IMR-90 (cell line): ENCODE measurements around the gene MTHFD2. TPM values are rescaled to one million over a fixed set of nuclear protein-coding genes. Genes with fewer than 3 reads are reported as not detected.

ENCODE experiments used
- ATAC-seq: fragments of 200-7000 bp; cut with Tn5 transposase; 2 replicates; pipeline ENCODE4 v1.9.1; 2020; ENCODE audit warnings: low read depth, mild to moderate bottlenecking, moderate library complexity
- BruUV-seq: library from RNA; stranded (reverse); fragments of 400-500 nt; replicated peaks from 2 replicates; lab custom pipeline; 2021; lab: Mats Ljungman, UMichigan
- CTCF ChIA-PET: fragments of 300-600 bp; formaldehyde crosslinking; extraction: SDS; loops from one replicate; lab custom pipeline; 2021; ENCODE audit warnings: antibody characterized with exemption; lab: Yijun Ruan, JAX
- POLR2A ChIA-PET: fragments of 300-600 bp; sonication (Branson Sonifier 250); formaldehyde crosslinking; loops from one replicate; lab custom pipeline; 2022; ENCODE audit warnings: antibody characterized with exemption; ENCODE audit not compliant: unreplicated experiment; lab: Charles Lee
- DNase-seq: peaks from one replicate; pipeline ENCODE4 v3.0.0; 2013
- H2AFZ ChIP-seq: replicated peaks from 2 replicates; pipeline ENCODE3; 2013; ENCODE audit warnings: low read length, mild to moderate bottlenecking; ENCODE audit not compliant: poor library complexity
- H2AK5ac ChIP-seq: 2 replicates; pipeline ENCODE4 v1.6.1; 2013; ENCODE audit warnings: low read depth, low read length, inconsistent platforms
- H2AK9ac ChIP-seq: replicated peaks from 2 replicates; pipeline ENCODE3; 2013; ENCODE audit warnings: mild to moderate bottlenecking, low read depth, low read length, moderate library complexity; ENCODE audit not compliant: poor library complexity
- H2BK120ac ChIP-seq: 2 replicates; pipeline ENCODE4 v1.6.1; 2013; ENCODE audit warnings: low read depth, low read length, inconsistent platforms
- H2BK15ac ChIP-seq: 3 replicates; pipeline ENCODE4 v1.6.1; 2013; ENCODE audit warnings: low read depth, low read length, inconsistent platforms
- H2BK20ac ChIP-seq: 2 replicates; pipeline ENCODE4 v1.6.1; 2013; ENCODE audit warnings: low read depth, mild to moderate bottlenecking, inconsistent platforms, low read length, moderate library complexity
- H2BK5ac ChIP-seq: 2 replicates; pipeline ENCODE4 v1.6.1; 2013; ENCODE audit warnings: mild to moderate bottlenecking, low read depth, low read length, inconsistent platforms; ENCODE audit not compliant: poor library complexity, severe bottlenecking
- H3K14ac ChIP-seq: replicated peaks from 2 replicates; pipeline ENCODE4 v1.6.1; 2013; ENCODE audit warnings: low read depth, low read length, inconsistent platforms
- H3K18ac ChIP-seq: 2 replicates; pipeline ENCODE4 v1.6.1; 2013; ENCODE audit warnings: low read depth, low read length, control low read depth
- H3K23ac ChIP-seq: 2 replicates; pipeline ENCODE4 v1.6.1; 2013; ENCODE audit warnings: low read depth, low read length, inconsistent platforms
- H3K27ac ChIP-seq: 2 replicates; pipeline ENCODE4 v1.5.1; 2013; ENCODE audit warnings: mild to moderate bottlenecking, control low read depth, low read length; ENCODE audit not compliant: insufficient read depth
- H3K27me3 ChIP-seq: 2 replicates; pipeline ENCODE4 v1.6.1; 2013; ENCODE audit warnings: low read length; ENCODE audit not compliant: control insufficient read depth, insufficient read depth
- H3K36me3 ChIP-seq: 2 replicates; pipeline ENCODE4 v1.6.1; 2013; ENCODE audit warnings: low read length, mixed read lengths; ENCODE audit not compliant: control insufficient read depth, insufficient read depth
- H3K4ac ChIP-seq: 2 replicates; pipeline ENCODE4 v1.6.1; 2013; ENCODE audit warnings: low read depth, low read length, inconsistent platforms
- H3K4me1 ChIP-seq: 2 replicates; pipeline ENCODE4 v1.6.1; 2013; ENCODE audit warnings: low read length, mixed read lengths; ENCODE audit not compliant: control insufficient read depth, insufficient read depth
- H3K4me2 ChIP-seq: 2 replicates; pipeline ENCODE4 v1.6.1; 2013; ENCODE audit warnings: low read depth, mild to moderate bottlenecking, control low read depth, low read length, moderate library complexity
- H3K4me3 ChIP-seq: 2 replicates; pipeline ENCODE4 v1.5.1; 2013; ENCODE audit warnings: low read depth, mild to moderate bottlenecking, control low read depth, low read length, moderate library complexity; ENCODE audit not compliant: insufficient read depth
- H3K56ac ChIP-seq: 2 replicates; pipeline ENCODE4 v1.6.1; 2013; ENCODE audit warnings: low read length, inconsistent platforms; ENCODE audit not compliant: insufficient read depth; ENCODE audit errors: extremely low read depth
- H3K79me1 ChIP-seq, 2 experiments: 2 replicates each; pipeline ENCODE4 v1.6.1; 2013; ENCODE audit warnings: low read length in 2 of 2, inconsistent platforms in 1 of 2, low read depth in 1 of 2
- H3K9ac ChIP-seq: 2 replicates; pipeline ENCODE4 v1.6.1; 2013; ENCODE audit warnings: low read depth, low read length, control low read depth
- H3K9me1 ChIP-seq: 2 replicates; pipeline ENCODE4 v1.6.1; 2013; ENCODE audit warnings: low read length, inconsistent platforms; ENCODE audit not compliant: insufficient read depth
- H3K9me3 ChIP-seq: 2 replicates; pipeline ENCODE4 v1.6.1; 2013; ENCODE audit warnings: low read length; ENCODE audit not compliant: control insufficient read depth, insufficient read depth
- H4K20me1 ChIP-seq: 2 replicates; pipeline ENCODE4 v1.6.1; 2013; ENCODE audit warnings: low read length, inconsistent platforms; ENCODE audit not compliant: insufficient read depth
- H4K5ac ChIP-seq: 2 replicates; pipeline ENCODE4 v1.6.1; 2013; ENCODE audit warnings: mild to moderate bottlenecking, low read depth, low read length, control low read depth
- H4K8ac ChIP-seq, 2 experiments: 2 replicates each; pipeline ENCODE4 v1.6.1; 2013; ENCODE audit warnings: low read depth in 2 of 2, low read length in 2 of 2, control low read depth in 1 of 2, inconsistent platforms in 1 of 2
- H4K91ac ChIP-seq: 2 replicates; pipeline ENCODE4 v1.6.1; 2013; ENCODE audit warnings: low read depth, low read length, inconsistent platforms; ENCODE audit not compliant: insufficient read depth
- BHLHE40 ChIP-seq: fragments of 150-350 bp; IDR thresholded peaks from 2 replicates; pipeline ENCODE4 v1.6.1; 2016; ENCODE audit warnings: mild to moderate bottlenecking, low read depth, low read length
- CEBPB ChIP-seq: IDR thresholded peaks from 2 replicates; pipeline ENCODE4 v1.6.1; 2012; ENCODE audit warnings: low read depth, low read length, improper control_type of control experiment
- CHD1 ChIP-seq: IDR thresholded peaks from 2 replicates; pipeline ENCODE4 v1.6.1; 2012; ENCODE audit warnings: low read depth, low read length, improper control_type of control experiment
- CTCF ChIP-seq: conservative IDR thresholded peaks from 2 replicates; pipeline ENCODE4 v1.5.1; 2012; ENCODE audit warnings: mild to moderate bottlenecking, low read depth, low read length, improper control_type of control experiment
- ELK1 ChIP-seq: fragments of 150-350 bp; IDR thresholded peaks from 2 replicates; pipeline ENCODE4 v1.6.1; 2016; ENCODE audit warnings: low read depth, mild to moderate bottlenecking, low read length, moderate library complexity, borderline replicate concordance
- FOS ChIP-seq: fragments of 150-350 bp; IDR thresholded peaks from 2 replicates; pipeline ENCODE4 v1.6.1; 2016; ENCODE audit warnings: low read depth, low read length
- MAFK ChIP-seq: IDR thresholded peaks from 2 replicates; pipeline ENCODE4 v1.6.1; 2012; ENCODE audit warnings: low read depth, low read length, improper control_type of control experiment
- MAZ ChIP-seq: IDR thresholded peaks from 2 replicates; pipeline ENCODE4 v1.6.1; 2012; ENCODE audit warnings: low read depth, mild to moderate bottlenecking, low read length, improper control_type of control experiment, moderate library complexity, borderline replicate concordance
- MXI1 ChIP-seq: IDR thresholded peaks from 2 replicates; pipeline ENCODE4 v1.6.1; 2012; ENCODE audit warnings: low read depth, mild to moderate bottlenecking, low read length, moderate library complexity, borderline replicate concordance
- NFE2L2 ChIP-seq: fragments of 150-350 bp; IDR thresholded peaks from 2 replicates; pipeline ENCODE4 v1.6.1; 2016; ENCODE audit warnings: low read depth, mild to moderate bottlenecking, low read length
- POLR2A ChIP-seq: IDR thresholded peaks from 2 replicates; pipeline ENCODE4 v1.6.1; 2012; ENCODE audit warnings: mild to moderate bottlenecking, low read depth, low read length
- RAD21 ChIP-seq: IDR thresholded peaks from 2 replicates; pipeline ENCODE4 v1.6.1; 2012; ENCODE audit warnings: low read length, improper control_type of control experiment
- RCOR1 ChIP-seq: IDR thresholded peaks from 2 replicates; pipeline ENCODE4 v1.6.1; 2012; ENCODE audit warnings: mild to moderate bottlenecking, low read length, improper control_type of control experiment; ENCODE audit not compliant: insufficient replicate concordance
- RFX5 ChIP-seq: IDR thresholded peaks from 2 replicates; pipeline ENCODE4 v1.8.0; 2012; ENCODE audit warnings: low read depth, mild to moderate bottlenecking, low read length, moderate library complexity
- SMC3 ChIP-seq: fragments of 150-350 bp; IDR thresholded peaks from 2 replicates; pipeline ENCODE4 v1.6.1; 2016; ENCODE audit warnings: low read depth, mild to moderate bottlenecking, antibody characterized with exemption, low read length, moderate library complexity
- USF2 ChIP-seq: fragments of 150-350 bp; IDR thresholded peaks from 2 replicates; pipeline ENCODE4 v1.6.1; 2017; ENCODE audit warnings: mild to moderate bottlenecking, antibody characterized with exemption, low read length, low read depth
- WGBS, 2 experiments: methylation state at CpG; one replicate each; pipeline versions ENCODE4 v1.1.5 to v1.1.7; 2013; ENCODE audit warnings: missing lambda C conversion rate in 2 of 2; ENCODE audit not compliant: insufficient read length in 1 of 2; ENCODE audit errors: extremely low coverage in 2 of 2; 5-methylcytosine and 5-hydroxymethylcytosine counted together
- dilution Hi-C: fragments of 300-500 bp; cut with HindIII; formaldehyde crosslinking; loops from one replicate; pipeline ENCODE4 v1.14.3; 2018; ENCODE audit warnings: low sequenced_read_pairs; ENCODE audit not compliant: unreplicated experiment
- in situ Hi-C: fragments of 300-500 bp; cut with MboI; formaldehyde crosslinking; loops from 3 replicates; pipeline ENCODE4 v1.14.3; 2019; ENCODE audit warnings: low sequenced_read_pairs, inconsistent platforms, mixed read lengths
- intact Hi-C: fragments of 100-400 bp; cut with micrococcal nuclease; formaldehyde crosslinking; loops from 2 replicates; pipeline ENCODE4 v1.10.0; 2022
- polyA plus RNA-seq, 3 experiments: library from polyadenylated mRNA; depleted of rRNA; stranded (reverse); fragments of >200 nt; gene quantifications; 2 replicates each; pipeline ENCODE4 v1.2.3, GENCODE V29; 2012; ENCODE audit warnings: low replicate concordance in 1 of 3
- total RNA-seq: library from RNA; depleted of rRNA; stranded (reverse); fragments of >200 nt; gene quantifications from 2 replicates; pipeline ENCODE4 v1.2.3, GENCODE V29; 2012

The MTHFD2 gene
- total and polyA plus RNA-seq, 2 of the 4 experiments (the other 2 are of a cell fraction) = 66.8 to 122 TPM

DNA sequence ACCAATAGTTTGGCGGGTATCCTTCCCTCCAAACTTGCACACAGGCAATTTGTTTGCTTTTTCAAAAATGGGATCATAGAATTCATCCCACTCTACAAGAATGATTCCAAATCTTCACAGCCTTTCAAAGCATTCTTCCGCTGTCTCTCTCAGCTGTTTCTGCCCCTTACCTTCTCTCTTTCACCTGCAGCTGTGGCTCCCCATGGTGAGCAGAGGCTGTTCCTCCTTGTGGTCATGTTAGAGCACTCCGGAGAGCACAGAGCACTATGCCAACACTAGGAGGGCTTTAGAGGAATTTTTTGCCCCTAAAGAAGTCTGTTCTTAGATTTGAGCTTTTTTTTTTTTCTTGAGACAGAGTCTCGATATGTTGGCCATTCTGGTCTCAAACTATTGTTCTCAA, 30.4 kb downstream of the MTHFD2 start:
- Histone ChIP-seq H2BK15ac (no peak overlapping the region), H2BK120ac (no peak overlapping the region), H2BK20ac (no peak overlapping the region), H3K4me2 (no peak overlapping the region), H3K23ac (no peak overlapping the region), H3K56ac (no peak overlapping the region), H3K9ac (no peak overlapping the region), H4K5ac (no peak overlapping the region), H2BK5ac (no peak overlapping the region), H3K4me1 (peaks cover under 1% of the 10 kb centered on the region; the same call in 1 of the 2 replicates), H3K27me3 (peaks cover 16% of the 10 kb centered on the region; the same call in 1 of the 2 replicates), H2AK5ac (no peak overlapping the region), H2AFZ (no peak overlapping the region), H3K4me3 (no peak overlapping the region), H4K8ac (no peak overlapping the region), H3K27ac (no peak overlapping the region), H3K4ac (no peak overlapping the region), H3K14ac (no peak overlapping the region), H4K20me1 (no peaks in the 10 kb centered on the region), H2AK9ac (no peak overlapping the region), H3K9me3 (no peaks in the 10 kb centered on the region), H3K36me3 (no peaks in the 10 kb centered on the region), H4K91ac (no peak overlapping the region), H3K79me1 (no peaks in the 10 kb centered on the region), H3K9me1 (no peaks in the 10 kb centered on the region; the same call in 1 of the 2 replicates), H3K18ac (no peak overlapping the region)
- in situ Hi-C loops (no loop called here), intact Hi-C loops (no loop called here), dilution Hi-C loops (no loop called here)
- ATAC-seq = no peak
- TF ChIP-seq FOS (no peak), MAZ (no peak), CHD1 (no peak), BHLHE40 (no peak), USF2 (no peak), NFE2L2 (no peak), POLR2A (no peak), MAFK (no peak), RCOR1 (no peak), SMC3 (no peak), CEBPB (no peak), CTCF (no peak), MXI1 (no peak), RAD21 (no peak), ELK1 (no peak), RFX5 (no peak)
- no peak for DNase-seq
- no TSS peak for BruUV-seq
- WGBS, 2 experiments = 88% methylated on average over 1 of the region's 4 CpGs; no CpG with 5 or more reads in 1 of the 2 experiments
- ChIA-PET POLR2A (no interaction called here), CTCF (no interaction called here)
